ENCODE results near the gene PKNOX2. TPM values are rescaled to one million over a fixed set of nuclear protein-coding genes. Genes with fewer than 3 reads are reported as not detected.

Gene PKNOX2
- total RNA-seq, 4 donors from 2014 or later = 1.5 to 4.6 (median 2.8) TPM

DNA sequence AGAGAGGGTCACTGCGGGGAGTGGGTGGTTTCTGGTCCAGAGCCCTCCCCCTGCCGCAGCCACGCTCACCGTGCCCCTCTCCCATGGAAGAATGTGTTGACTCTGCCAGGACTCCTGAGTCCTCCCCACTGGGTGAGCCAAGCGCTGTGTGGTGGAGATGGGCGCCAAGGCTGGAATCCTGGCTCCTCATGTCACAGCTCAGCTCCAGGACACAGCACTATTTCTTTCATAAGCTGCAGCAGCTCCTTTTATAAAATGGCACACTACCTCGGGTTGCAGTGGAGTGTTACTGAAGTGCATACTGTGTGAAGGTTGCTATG is 247.6 kb downstream of the PKNOX2 start:
- TF ChIP-seq, protein P1, sequence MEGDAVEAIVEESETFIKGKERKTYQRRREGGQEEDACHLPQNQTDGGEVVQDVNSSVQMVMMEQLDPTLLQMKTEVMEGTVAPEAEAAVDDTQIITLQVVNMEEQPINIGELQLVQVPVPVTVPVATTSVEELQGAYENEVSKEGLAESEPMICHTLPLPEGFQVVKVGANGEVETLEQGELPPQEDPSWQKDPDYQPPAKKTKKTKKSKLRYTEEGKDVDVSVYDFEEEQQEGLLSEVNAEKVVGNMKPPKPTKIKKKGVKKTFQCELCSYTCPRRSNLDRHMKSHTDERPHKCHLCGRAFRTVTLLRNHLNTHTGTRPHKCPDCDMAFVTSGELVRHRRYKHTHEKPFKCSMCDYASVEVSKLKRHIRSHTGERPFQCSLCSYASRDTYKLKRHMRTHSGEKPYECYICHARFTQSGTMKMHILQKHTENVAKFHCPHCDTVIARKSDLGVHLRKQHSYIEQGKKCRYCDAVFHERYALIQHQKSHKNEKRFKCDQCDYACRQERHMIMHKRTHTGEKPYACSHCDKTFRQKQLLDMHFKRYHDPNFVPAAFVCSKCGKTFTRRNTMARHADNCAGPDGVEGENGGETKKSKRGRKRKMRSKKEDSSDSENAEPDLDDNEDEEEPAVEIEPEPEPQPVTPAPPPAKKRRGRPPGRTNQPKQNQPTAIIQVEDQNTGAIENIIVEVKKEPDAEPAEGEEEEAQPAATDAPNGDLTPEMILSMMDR (IDR thresholded peaks at IDR 0.05) = no peak
- no peak for TF ChIP-seq POLR2A (IDR thresholded peaks at IDR 0.05)
- WGBS, 2 donors = 65 to 73% methylated on average over 7 of the region's 7 CpGs

DNA sequence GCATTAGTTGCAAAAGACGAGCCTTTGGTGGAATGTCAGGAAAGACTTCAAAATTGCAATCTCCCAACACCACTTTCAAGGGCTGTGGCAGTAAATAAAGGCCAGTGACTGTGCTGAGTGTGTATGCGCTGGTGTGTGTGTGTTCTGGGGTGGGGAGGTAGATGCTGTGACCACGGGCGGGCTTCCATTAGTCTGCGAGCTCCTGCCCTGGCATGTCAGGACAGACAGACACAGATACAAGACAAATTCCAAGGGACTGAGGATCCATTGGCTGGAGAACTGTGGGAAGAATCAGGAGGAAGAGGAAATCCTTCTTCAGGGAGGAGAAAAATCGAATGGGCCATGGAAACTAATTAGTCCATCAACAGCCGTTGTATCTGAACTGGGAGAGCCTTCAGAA is 248.0 kb downstream of the PKNOX2 start:
- 40 to 41% methylated on average over 7 of the region's 7 CpGs for WGBS, 2 donors
- H3K4me3 ChIP-seq (ENCODE audit: low read depth, poor library complexity, severe bottlenecking) = no peak overlapping the region
- DNase-seq (ENCODE audit: low spot score in 2 of 2) = no peak
- TF ChIP-seq, protein P1 (IDR thresholded peaks at IDR 0.05) = no peak
- no peak for TF ChIP-seq POLR2A (IDR thresholded peaks at IDR 0.05)
- intact Hi-C loops (cut with DNase I; ENCODE audit: low total_unique reads) = no loop called here

More for the DNA sequence above, 247.6 kb downstream of the PKNOX2 start:
- DNase-seq (ENCODE audit: low spot score in 2 of 2) = no peak
- no peak overlapping the region for H3K4me3 ChIP-seq (ENCODE audit: low read depth, poor library complexity, severe bottlenecking)
- intact Hi-C loops (cut with DNase I; ENCODE audit: low total_unique reads) = no loop called here

DNA sequence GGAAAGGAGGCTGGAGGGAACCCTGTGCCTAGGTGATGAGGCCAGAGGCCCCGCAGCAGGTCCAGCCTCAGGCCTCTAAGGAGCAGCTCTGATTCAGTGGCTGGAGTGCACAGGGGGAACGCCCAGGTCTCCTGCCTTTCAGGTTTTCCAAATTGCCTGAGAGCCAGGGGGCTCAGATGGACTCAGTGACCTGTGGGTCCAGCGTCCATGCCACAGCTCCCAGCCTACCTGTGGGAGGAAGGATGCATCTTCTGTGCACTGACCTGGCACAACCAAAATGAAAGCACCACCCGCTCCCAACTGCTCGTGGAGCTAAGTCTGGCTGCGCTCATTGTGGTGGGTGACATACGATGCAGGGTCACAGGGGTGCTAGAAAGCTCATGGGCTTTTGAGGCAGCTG is 248.7 kb downstream of the PKNOX2 start:
- DNase-seq (ENCODE audit: low spot score in 2 of 2) = no peak
- H3K4me3 ChIP-seq (ENCODE audit: low read depth, poor library complexity, severe bottlenecking) = no peak overlapping the region
- TF ChIP-seq, protein P1 (IDR thresholded peaks at IDR 0.05) = no peak
- TF ChIP-seq POLR2A (IDR thresholded peaks at IDR 0.05) = no peak
- 79 to 90% methylated on average over 6 to 7 of the region's 7 CpGs for WGBS, 2 donors
- intact Hi-C loops (cut with DNase I; ENCODE audit: low total_unique reads) = no loop called here

DNA sequence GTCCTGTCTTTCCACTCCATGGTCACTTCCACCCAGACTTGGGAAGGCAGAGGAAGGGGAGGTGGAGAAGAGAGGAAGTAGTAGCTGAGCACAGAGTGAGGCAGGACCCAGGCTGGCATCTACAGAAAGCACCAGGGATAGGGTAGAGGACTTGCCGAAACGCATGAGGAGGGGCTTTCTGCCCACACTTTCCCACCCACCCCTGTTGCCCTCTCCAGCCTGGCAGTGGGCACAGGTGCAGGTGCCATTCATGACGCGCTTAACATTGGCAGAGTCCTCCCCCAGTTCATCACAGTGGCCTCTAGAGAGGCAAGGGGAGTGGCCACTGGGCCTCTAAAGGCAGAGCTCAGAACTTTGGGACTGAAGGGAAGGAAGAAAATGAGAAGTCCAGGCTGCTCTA is 249.6 kb downstream of the PKNOX2 start:
- no peak for TF ChIP-seq POLR2A (IDR thresholded peaks at IDR 0.05)
- DNase-seq (ENCODE audit: low spot score in 2 of 2) = no peak
- 94 to 99% methylated on average over 4 of the region's 4 CpGs for WGBS, 2 donors
- intact Hi-C loops (cut with DNase I; ENCODE audit: low total_unique reads) = no loop called here
- no peak overlapping the region for H3K4me3 ChIP-seq (ENCODE audit: low read depth, poor library complexity, severe bottlenecking)

DNA sequence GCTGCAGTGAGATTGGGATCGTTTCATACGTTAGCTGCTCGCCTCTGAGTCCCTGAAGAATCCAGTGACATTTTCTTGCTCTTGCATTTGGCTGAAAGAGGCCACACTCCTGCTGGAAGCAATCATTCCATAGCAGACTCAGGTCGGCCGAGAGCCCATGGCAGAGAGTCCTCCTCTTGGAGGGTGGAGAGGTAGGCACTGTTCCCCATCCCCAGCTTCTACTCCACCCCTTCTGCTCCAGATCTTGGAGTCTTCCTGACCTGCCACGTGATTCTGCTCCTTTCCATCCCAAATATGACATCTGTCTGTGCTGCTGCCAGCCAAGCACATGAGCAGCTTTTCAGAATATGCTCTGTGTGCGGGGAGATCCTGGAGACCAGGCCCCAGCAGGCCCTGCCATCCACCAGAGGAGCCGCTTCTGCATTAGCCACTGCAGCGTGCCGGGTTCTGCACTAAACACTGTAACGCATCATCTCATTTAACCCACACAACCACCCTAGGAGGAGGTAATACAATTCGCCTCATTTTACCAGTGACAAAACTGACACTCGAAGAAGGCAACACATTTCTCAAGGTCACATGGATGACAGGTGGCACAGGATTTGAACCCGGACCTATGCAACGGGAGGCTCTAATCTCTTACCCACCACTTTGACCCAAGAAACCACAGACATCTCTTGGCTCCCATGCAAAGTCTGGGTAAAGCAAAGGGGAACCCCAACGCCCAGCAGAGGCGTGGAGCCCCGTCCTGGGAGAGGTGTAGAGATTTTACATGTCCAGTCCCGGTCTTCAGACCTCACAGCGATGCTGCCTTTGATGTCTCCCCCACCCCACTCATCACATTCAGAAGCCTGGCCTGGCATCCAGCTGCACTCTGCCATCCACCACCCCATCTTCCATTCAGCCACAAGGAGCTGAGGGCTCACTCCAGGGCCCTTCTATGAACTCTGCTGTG is 252.7 kb downstream of the PKNOX2 start:
- TF ChIP-seq, protein P1 (IDR thresholded peaks at IDR 0.05) = no peak
- TF ChIP-seq POLR2A (IDR thresholded peaks at IDR 0.05) = no peak
- H3K4me3 ChIP-seq (ENCODE audit: low read depth, poor library complexity, severe bottlenecking) = no peak overlapping the region

DNA sequence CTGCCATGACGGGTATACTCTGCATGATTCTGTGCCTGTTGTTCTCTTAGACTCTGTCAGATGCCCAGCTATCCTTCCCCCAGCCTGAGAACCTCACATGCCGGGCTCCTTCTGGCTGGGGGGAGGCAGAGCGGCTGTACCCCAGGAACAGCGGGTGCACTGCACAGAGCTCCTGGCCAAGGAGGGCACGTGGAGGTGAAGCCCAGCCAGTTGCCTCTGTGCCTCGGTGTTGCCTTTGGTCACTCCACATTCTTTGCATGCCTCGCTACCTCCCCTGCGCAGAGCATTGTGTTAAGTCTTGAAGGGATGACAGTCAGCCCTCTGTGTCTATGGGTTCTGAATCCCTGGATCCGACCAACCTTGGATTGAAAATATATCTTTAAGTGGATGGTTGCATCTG is 253.8 kb downstream of the PKNOX2 start:
- 84 to 88% methylated on average over 9 of the region's 9 CpGs for WGBS, 2 donors
- intact Hi-C loops (cut with DNase I; ENCODE audit: low total_unique reads) = no loop called here
- H3K4me3 ChIP-seq (ENCODE audit: low read depth, poor library complexity, severe bottlenecking) = no peak overlapping the region
- TF ChIP-seq, protein P1 (IDR thresholded peaks at IDR 0.05) = no peak
- no peak for TF ChIP-seq POLR2A (IDR thresholded peaks at IDR 0.05)
- DNase-seq (ENCODE audit: low spot score in 2 of 2) = no peak

More for the DNA sequence above, 252.7 kb downstream of the PKNOX2 start:
- intact Hi-C loops (cut with DNase I; ENCODE audit: low total_unique reads) = no loop called here
- DNase-seq (ENCODE audit: low spot score in 2 of 2) = no peak
- 69 to 73% methylated on average over 20 of the region's 20 CpGs for WGBS, 2 donors

Measured in lower leg skin (tissue), 4 donors.